Psoas muscle (tissue), 8 donors: Measurements from ENCODE around the gene BRK1. TPM values are rescaled to one million over a fixed set of nuclear protein-coding genes. Genes with fewer than 3 reads are reported as not detected.

Experiments used
- ATAC-seq, 4 donors: fragments of 200-7000 bp; cut with Tn5 transposase; one replicate each; pipeline ENCODE4 v1.9.1; 2020; ENCODE audit warnings: moderate library complexity in 3 of 4, mild to moderate bottlenecking in 2 of 4
- DNase-seq, 2 donors: peaks; one replicate each; pipeline ENCODE4 v3.0.0-alpha.2; 2020
- H3K27ac ChIP-seq: fragments of 200-600 bp; one replicate; pipeline ENCODE4 v1.8.0; 2022
- H3K27me3 ChIP-seq, 3 donors: fragments of 200-600 bp in 1 of 3; one replicate each; pipeline versions ENCODE4 v1.6.1 to v1.8.0; 2013 to 2022; ENCODE audit warnings: low read length in 2 of 3, mild to moderate bottlenecking in 2 of 3, moderate library complexity in 1 of 3; ENCODE audit not compliant: insufficient read depth in 3 of 3
- H3K36me3 ChIP-seq, 2 donors: fragments of 200-600 bp in 1 of 2; one replicate each; pipeline versions ENCODE4 v1.6.1 to v1.8.0; 2013 to 2022; ENCODE audit warnings: low read depth in 1 of 2, mild to moderate bottlenecking in 1 of 2, moderate library complexity in 1 of 2; ENCODE audit not compliant: insufficient read depth in 1 of 2
- H3K4me1 ChIP-seq: fragments of 200-600 bp; one replicate; pipeline ENCODE4 v1.8.0; 2022
- H3K4me3 ChIP-seq: fragments of 200-600 bp; one replicate; pipeline ENCODE4 v1.8.0; 2022; ENCODE audit warnings: mild to moderate bottlenecking
- H3K9me3 ChIP-seq: fragments of 200-600 bp; one replicate; pipeline ENCODE4 v1.8.0; 2022
- CTCF ChIP-seq: fragments of 200-600 bp; IDR thresholded peaks from one replicate; pipeline ENCODE4 v1.8.0; 2022; ENCODE audit warnings: antibody characterized with exemption
- WGBS, 3 donors: extraction: QIAGEN DNeasy Blood & Tissue Kit; methylation state at CpG; one replicate each; pipeline versions ENCODE4 v1.1.6 to v1.1.7; 2013; 5-methylcytosine and 5-hydroxymethylcytosine counted together
- intact Hi-C, 2 donors: fragments of 100-400 bp; cut with DNase I; formaldehyde crosslinking; loops; one replicate each; pipeline versions ENCODE4 v1.11.0 to v1.14.2; 2022
- polyA plus RNA-seq, 3 donors: library from polyadenylated mRNA; stranded (reverse); fragments of 200-250 nt; gene quantifications; one replicate each; pipeline ENCODE4 v1.2.3, GENCODE V29; 2013
- total RNA-seq, 4 donors: library from RNA; stranded (reverse); fragmentation: NEBNext Ultra II Directional in 2 of 4; extraction: Animal tissue kit (Norgen Biotek cat#: 25700) in 2 of 4; gene quantifications; one replicate each; pipeline versions ENCODE4 v1.2.1 to v1.2.4, GENCODE V29; 2021 to 2023
- donor health status: healthy with polysubstance abuse.
- donor health status: DM: no; HTN: no; CAD: no; lungs with moderate emphysema.
- donor health status: Bipolar disorder and iron deficiency.
- donor health status: healthy.
- donor health status: DM: yes; HTN: yes; CAD: no.
- donor health status: DM: no; HTN: no; CAD: no.
- donor health status: DM: no; HTN: no; CAD: no.
- donor health status: DM: yes; HTN: yes; CAD: no.

The BRK1 gene
- total and polyA plus RNA-seq, 7 donors: 73.8 to 164 (median 82.7) TPM

DNA sequence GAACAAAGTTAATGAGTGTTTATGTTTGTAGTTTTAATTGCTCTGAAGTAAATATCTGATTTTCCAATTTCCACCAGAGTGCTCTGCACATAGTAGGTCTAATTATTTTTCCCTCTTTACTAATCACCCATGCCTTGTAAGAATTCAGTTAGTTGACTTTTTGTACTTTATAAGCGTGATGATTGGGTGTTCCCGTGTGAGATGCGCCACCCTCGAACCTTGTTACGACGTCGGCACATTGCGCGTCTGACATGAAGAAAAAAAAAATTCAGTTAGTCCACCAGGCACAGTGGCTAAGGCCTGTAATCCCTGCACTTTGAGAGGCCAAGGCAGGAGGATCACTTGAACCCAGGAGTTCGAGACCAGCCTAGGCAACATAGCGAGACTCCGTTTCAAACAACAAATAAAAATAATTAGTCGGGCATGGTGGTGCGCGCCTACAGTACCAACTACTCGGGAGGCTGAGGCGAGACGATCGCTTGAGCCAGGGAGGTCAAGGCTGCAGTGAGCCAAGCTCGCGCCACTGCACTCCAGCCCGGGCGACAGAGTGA lies 25.6 kb downstream of the BRK1 start:
- ATAC-seq (no peak), DNase-seq (peak in 1 of 2 donors; percentile 58)
- Histone ChIP-seq H3K27ac (peak overlapping the region; percentile 92), H3K4me1 (peaks cover 32% of the 10 kb centered on the region), H3K4me3 (peak overlapping the region; percentile 78), H3K9me3 (no peaks in the 10 kb centered on the region), H3K27me3 (no peaks in the 10 kb centered on the region), H3K36me3 (peaks cover 0 to 10% of the 10 kb centered on the region in 2 donors)
- intact Hi-C loops: loop anchor here in 1 of 2 donors (5.0 kb wide), 1 partner anchor 86 kb away; no protein-coding TSS in a partner anchor
- 80 to 84% (median 82%) methylated on average over 23 of the region's 23 CpGs for WGBS, 3 donors
- TF ChIP-seq CTCF: no peak

GRCh38 chr3:10142707-10143560 lies 27.5 kb downstream of the BRK1 start:
- no peak for DNase-seq
- H3K27me3 ChIP-seq: no peaks in the 10 kb centered on the region
- H3K9me3 ChIP-seq: no peaks in the 10 kb centered on the region
- no peak for ATAC-seq
- peaks cover 0 to 27% of the 10 kb centered on the region in 2 donors for H3K36me3 ChIP-seq
- no peak for TF ChIP-seq CTCF
- peak overlapping the region; percentile 92 for H3K27ac ChIP-seq
- H3K4me1 ChIP-seq: peaks cover 32% of the 10 kb centered on the region
- H3K4me3 ChIP-seq: peak overlapping the region; percentile 78
- 74 to 79% (median 75%) methylated on average over 29 of the region's 29 CpGs for WGBS, 3 donors
- intact Hi-C loops: loop anchor here in 1 of 2 donors (5.0 kb wide), 1 partner anchor 84 kb away; no protein-coding TSS in a partner anchor

GRCh38 chr3:10145685-10146084 lies 30.2 kb downstream of the BRK1 start:
- WGBS, 3 donors: 87 to 93% (median 92%) methylated on average over 4 of the region's 4 CpGs
- no peak for TF ChIP-seq CTCF
- Histone ChIP-seq H3K27ac (no peak overlapping the region), H3K36me3 (peaks cover 8 to 50% of the 10 kb centered on the region in 2 donors), H3K27me3 (no peaks in the 10 kb centered on the region), H3K9me3 (no peaks in the 10 kb centered on the region), H3K4me3 (peak overlapping the region; percentile 11), H3K4me1 (peaks cover 32% of the 10 kb centered on the region)
- intact Hi-C loops: no loop called here
- DNase-seq (no peak), ATAC-seq (no peak)

DNA sequence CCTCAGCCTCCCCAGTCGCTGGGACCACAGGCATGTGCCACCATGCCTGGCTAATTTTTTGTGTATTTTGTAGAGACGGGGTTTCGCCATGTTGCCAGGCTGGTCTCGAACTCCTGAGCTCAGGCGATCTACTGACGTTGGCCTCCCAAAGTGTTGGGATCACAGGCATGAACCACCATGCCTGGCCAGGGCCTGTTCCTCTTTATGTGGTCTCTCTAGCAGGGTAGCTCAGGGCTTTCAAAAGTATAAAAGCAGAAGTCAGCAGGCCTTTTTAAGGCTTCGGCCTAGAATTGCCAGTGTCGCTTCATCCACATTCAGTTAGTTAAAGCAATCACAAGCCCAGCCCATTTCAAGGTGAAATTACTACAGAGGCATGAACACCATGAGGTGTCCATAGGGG lies 33.8 kb downstream of the BRK1 start:
- ATAC-seq: no peak
- H3K4me3 ChIP-seq: no peak overlapping the region
- peaks cover 14% of the 10 kb centered on the region for H3K4me1 ChIP-seq
- peaks cover 8 to 85% of the 10 kb centered on the region in 2 donors for H3K36me3 ChIP-seq
- no peak overlapping the region for H3K27ac ChIP-seq
- TF ChIP-seq CTCF: no peak
- no peaks in the 10 kb centered on the region for H3K9me3 ChIP-seq
- intact Hi-C loops: no loop called here
- no peaks in the 10 kb centered on the region for H3K27me3 ChIP-seq
- 92 to 93% (median 93%) methylated on average over 8 of the region's 8 CpGs for WGBS, 3 donors
- DNase-seq: no peak
